Stimulated activated naive CD8-positive, alpha-beta T cell treated with anti-CD3 and anti-CD28 coated beads, Interleukin-15, Interleukin-2, amounts not matched to agents 100 U/mL and 50 U/mL, for 24 hours (primary cell): ENCODE data around the gene NDUFB1.
A peak's percentile ranks its signal among the peaks of the same experiment; 100 is the strongest.

Experiments
- ATAC-seq: fragments of 150-1000 bp; cut with Tn5 transposase; one replicate; pipeline ENCODE4 v1.10.0; 2021
- DNase-seq: peaks from one replicate; pipeline ENCODE4 v3.0.0; 2021

The NDUFB1 gene

DNA sequence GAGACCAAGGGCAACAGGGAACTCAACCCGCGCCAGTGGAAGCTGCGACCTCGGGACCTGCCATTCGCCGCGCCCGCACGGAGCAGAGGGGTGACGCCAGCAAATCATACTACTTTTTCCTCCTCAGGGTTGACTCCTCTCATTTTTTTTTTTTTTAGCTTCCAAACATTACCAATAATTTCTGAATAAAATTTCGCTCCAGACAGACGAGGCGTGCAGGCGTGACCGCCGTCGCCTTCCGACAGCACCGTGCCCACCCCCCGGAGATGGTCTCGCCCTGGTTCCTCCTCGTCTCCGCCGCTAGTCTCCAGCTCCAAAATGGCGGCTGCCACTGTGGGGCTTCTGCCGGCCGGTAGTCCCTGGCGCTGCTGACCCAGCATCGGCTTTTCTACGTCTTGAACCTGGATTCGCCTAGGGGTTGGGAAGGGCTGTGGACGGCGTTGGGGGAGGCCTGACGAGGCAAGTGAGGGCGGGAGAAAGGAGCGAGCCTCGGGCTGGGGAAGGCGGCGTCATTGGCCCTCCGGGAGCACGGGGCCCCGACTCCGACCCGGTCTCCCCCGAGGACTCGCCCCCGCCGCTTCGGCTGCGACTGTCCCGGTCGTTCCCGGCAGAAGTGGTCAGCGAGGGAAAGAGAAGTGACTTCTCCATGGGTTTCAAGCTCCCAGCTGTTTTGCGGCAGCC, at the start of gene NDUFB1, which contains the start of gene CPSF2:
NDUFB1 (minus strand) TSS at position 37 of the 681 bp plus-strand sequence. CDS start 4,069 bp downstream, outside the sequence.
CPSF2 (plus strand) TSS at position 300 of the 681 bp plus-strand sequence. CDS start 9,016 bp downstream, outside the sequence.
- ATAC-seq (peak; percentile 93), DNase-seq (peak; percentile 91)

GRCh38 chr14:92164958-92165357, 43.5 kb upstream of the NDUFB1 start:
- ATAC-seq (no peak), DNase-seq (no peak)

DNA sequence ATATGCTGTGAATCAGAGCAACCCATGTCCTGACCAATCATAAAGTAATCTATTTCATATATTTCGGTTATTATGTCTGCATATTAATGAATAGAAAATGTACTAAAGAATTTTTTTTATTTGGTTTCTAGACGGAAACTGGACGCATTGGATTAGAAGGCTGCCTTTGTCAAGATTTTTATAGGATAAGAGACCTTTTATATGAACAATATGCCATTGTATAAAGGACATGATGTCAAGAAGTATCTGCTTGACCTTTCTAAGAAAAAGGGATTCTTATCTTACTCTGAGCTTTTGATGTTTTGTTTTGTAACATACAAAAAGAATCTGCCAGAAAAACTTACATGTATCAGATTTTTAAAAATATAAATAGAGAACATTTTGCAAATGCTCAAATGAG, 40.0 kb upstream of the NDUFB1 start:
- DNase-seq (no peak), ATAC-seq (no peak)

DNA sequence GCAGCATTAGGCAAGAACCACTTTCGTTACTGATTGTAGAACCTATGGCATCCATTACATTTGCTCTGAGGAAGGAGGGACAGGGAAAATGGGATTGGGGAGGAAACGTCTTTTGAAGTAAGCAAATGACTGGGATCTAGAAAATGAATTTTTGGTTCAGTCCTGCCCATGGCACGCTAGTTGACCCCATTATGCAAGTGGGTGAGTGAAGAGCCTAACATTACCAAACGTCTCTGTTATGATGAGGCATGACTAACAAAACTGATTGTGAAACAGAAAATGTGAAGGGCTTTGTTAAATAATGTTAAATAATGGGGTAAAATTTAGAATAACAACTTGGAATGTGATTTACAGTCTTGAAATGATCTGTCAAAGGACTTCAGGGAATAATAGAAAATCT, 39.1 kb upstream of the NDUFB1 start:
- no peak for ATAC-seq
- DNase-seq, result no peak

DNA sequence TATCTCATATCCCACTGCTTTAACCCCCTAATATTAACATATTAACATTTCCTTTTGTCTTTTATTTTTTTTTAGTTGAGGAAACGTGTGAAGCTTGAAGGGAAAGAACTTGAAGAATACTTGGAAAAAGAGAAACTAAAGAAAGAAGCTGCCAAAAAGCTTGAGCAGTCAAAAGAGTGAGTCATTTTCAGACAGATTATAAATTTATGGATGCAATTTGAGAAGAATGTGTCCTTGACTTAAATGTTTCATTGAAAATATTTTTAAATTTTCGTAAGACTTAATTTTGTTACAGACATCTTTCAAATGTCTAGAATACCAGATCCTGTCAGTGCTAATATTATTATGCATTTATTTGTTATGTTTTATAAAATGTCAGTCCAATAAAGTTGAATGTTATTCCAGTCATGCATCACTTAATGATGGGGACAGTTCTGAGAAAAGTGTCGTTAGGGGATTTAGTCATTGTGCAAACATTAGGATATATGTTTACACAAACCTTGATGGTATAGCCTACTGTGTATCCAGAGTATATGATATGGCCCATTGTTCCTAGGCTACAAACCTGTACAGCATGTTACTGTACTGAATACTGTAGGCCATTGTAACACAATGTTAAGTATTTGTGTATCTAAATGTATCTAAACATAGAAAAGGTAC, 32.9 kb upstream of the NDUFB1 start:
- no peak for ATAC-seq
- DNase-seq, result no peak

DNA sequence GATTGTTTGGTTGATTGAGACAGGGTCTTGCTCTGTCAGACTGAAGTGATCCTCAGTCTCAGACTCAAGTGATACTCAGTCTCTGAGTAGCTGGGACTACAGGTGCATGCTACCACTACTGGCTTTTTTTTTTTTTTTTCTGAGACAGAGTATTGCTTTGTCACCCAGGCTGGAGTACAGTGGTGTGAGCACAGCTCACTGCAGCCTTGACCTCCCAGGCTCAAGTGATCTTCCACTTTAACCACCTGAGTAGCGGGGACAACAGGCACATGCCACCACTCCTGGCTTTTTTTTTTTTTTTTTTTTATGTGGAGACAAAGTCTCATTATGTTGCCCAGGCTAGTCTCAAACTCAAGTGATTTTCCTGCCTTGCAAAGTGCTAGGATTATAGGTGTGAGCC, 32.1 kb upstream of the NDUFB1 start:
- no peak for ATAC-seq
- DNase-seq, result no peak

- ATAC-seq (no peak), DNase-seq (no peak)
Observed at GRCh38 chr14:92144708-92145107, 23.2 kb upstream of the NDUFB1 start.

- DNase-seq, result no peak
- no peak for ATAC-seq
Observed at GRCh38 chr14:92143962-92144361, 22.5 kb upstream of the NDUFB1 start.

DNA sequence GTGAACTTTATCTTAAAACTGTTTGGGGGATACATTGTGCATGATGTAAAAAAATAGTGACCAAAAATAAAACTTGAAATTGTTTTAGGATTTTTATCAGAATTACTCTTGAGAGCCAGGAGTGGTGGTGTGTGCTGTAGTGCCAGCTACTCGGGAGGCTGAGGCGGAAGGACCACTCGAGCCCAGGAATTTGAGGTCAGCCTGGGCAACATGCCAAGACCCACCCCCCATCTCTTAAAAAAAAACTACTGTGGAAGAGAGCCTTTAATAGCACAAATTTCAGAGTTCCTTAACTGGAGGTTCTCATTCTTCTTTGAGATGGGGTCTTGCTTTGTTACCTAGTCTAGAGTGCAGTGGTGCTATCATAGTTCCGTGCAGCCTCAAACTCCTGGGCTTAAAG, 21.8 kb upstream of the NDUFB1 start:
- DNase-seq, result no peak
- no peak for ATAC-seq

DNA sequence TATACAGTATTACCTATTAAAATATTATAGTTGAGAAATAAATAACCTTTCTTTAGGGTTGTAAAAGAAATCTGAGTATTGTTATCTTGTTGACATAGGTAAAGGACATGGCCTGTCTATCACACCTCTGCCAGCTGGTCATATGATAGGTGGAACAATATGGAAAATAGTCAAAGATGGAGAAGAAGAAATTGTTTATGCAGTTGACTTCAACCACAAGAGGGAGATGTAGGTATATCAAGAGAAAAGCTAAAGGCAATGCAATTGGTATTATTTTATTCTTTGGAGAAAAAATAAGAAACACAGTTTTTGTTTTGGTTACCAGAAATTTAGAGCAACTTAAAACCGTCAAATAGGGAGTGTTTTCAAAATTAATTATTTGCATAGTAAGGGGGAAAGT, 13.8 kb upstream of the NDUFB1 start:
- DNase-seq (no peak), ATAC-seq (no peak)

DNA sequence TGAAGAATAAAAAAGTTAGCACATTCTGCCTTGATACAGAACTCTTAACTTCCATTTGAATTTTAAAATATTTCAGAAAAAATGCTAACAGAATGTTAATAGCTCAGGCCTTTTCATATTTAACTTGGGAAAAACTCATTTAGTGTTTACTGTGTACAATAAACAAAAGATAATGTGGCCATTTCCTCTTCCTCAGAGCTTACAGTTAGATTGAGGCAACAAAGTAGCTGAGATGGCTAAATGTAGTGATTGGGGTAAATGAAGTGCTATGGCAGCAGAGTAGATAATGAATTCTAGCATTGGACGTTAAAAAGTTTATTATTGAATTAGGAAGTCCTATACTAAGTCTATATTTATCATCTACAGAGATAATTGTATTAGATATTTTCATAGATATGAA, 12.9 kb upstream of the NDUFB1 start:
- ATAC-seq (no peak), DNase-seq (no peak)

DNA sequence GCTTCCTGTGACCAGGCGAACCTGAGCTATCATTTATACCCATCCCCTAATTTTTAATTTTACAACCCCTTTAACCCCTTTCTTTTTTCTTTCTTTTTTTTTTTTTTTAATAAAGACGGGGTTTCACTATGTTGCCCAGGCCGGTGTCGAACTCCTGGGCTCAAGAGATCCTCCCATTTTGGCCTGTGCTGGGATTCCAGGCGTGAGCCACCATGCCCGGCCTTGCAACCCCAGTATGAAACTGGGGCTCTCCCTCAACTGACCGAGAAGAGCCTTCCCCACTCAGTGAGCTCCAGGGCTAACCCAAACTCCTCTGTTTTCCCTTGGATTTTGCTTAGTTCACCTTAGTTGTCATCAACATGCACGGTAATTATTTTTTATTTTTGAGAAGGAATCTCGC, 1.3 kb upstream of the NDUFB1 start:
- no peak for ATAC-seq
- no peak for DNase-seq

DNA sequence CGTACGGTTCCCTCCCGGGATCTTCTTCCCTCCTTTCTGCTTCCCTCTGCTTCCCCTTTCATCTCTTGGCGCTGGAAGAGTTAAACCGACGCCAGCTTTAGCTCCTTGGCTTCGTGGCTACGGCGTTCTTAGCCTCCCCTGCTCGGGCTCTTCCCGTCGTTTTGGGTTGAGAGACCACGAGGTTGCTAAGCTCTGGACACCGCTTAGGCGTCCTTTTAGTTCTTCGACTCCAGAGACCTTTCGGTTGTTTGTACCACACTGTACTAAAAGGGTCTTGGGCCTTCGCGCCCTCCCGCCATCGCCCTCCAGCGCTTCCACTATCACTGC, 808 bp upstream of the NDUFB1 start:
- DNase-seq (peak; percentile 18), ATAC-seq (no peak)

DNA sequence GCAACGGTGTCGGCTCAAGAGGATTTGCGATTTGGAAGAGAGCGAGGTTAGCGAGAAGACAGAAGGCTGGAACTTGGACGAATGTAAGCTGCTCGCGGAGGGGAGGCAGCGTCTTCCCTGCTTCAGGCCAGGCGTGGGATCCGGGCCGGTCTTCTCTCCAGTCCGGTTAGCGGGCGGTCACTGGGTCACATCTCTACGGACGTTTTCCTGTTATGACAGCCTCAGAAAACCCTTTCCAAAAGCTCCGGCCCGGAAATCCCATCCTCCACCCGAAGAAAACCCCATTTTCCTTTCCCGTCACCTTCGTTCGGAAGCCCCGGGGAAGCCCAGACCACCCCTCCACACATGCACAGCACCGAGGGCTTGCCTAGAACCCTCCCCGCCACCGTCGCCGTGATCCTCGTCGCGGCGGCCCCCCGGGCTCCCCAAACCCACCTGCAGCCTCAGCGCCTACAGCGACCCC, 268 bp downstream of the NDUFB1 start:
- DNase-seq, result peak; percentile 43
- ATAC-seq, result peak; percentile 17

DNA sequence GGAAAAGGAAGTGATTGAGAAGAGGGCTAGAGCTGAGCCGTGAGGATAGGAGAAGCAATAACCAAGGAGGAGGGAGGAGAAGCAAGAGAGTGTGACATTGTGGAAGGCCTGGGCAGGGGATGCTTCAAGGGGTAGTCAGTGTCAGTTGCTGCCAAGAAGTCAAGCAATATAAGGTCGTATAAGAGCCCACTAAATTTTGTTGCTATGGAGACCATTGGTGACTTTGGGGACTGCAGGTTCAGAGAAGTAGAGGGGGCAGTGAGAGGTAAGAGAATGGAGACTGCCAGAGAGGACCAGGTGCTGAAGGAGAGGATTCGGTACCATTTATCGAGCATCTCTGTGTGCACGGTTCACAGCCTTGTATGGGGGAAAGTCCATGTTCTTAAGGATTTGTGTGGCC, 12.0 kb downstream of the NDUFB1 start:
- DNase-seq, result no peak
- ATAC-seq, result no peak

- peak; percentile 43 for DNase-seq
- no peak for ATAC-seq
Observed at GRCh38 chr14:92108345-92109254, 12.9 kb downstream of the NDUFB1 start.

DNA sequence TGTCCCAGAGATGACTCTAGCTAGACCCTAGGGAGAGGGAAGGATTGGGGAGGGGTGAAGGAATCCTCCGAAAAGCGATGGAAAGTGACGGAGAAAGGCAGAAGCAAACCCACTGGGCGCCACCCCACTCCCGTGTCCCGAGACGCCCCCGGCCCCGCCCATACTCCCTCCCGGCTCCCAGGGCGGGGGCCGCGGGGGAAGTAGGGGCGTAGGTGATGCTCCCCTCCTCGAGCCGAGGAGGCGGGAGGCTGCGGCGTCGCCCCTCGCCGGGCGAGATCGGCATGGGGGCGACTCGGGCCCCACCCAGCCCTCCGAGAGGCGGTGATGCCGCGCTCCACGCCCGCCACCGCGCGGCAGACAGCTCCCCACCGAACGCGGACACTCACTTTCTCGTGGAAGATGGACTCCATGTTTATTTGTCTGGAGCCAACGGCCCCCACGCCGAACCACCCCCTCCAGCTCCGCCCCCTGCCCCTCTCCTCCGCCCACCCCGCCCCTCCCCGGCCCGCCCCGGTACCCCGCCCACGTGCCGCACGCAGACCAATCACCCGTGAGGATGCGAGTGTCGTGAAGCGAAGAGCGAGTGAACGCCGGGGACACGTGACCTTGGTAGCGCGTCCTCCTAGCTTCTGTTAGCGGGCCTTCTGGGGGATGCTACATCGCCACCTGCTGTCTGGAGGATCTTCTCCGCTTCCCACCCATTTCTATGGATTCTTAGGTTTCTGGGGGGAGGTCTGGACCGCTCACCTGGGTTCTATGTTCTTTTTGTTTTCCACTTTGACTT, 15.2 kb downstream of the NDUFB1 start, which contains the start of gene ATXN3:
ATXN3 (minus strand) TSS at position 440 of the 784 bp plus-strand sequence; CDS start at position 410, 30 bp downstream.
- peak; percentile 96 for ATAC-seq
- peak; percentile 96 for DNase-seq

DNA sequence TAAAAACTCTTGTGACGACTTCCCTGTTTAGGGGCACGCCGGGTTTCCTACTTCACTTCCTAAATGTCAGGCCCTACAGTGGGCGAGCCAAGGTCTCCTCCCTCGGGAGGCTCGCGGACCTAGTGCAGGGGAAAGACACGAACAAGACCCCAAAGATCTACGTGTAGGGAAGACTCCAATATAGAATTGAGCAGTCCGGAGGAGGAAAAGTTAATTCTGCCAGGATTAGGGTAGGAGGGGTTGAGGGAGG, 15.7 kb downstream of the NDUFB1 start:
- ATAC-seq (peak; percentile 3), DNase-seq (peak; percentile 38)

GRCh38 chr14:92105073-92105892, 16.2 kb downstream of the NDUFB1 start:
- ATAC-seq, result no peak
- no peak for DNase-seq

DNA sequence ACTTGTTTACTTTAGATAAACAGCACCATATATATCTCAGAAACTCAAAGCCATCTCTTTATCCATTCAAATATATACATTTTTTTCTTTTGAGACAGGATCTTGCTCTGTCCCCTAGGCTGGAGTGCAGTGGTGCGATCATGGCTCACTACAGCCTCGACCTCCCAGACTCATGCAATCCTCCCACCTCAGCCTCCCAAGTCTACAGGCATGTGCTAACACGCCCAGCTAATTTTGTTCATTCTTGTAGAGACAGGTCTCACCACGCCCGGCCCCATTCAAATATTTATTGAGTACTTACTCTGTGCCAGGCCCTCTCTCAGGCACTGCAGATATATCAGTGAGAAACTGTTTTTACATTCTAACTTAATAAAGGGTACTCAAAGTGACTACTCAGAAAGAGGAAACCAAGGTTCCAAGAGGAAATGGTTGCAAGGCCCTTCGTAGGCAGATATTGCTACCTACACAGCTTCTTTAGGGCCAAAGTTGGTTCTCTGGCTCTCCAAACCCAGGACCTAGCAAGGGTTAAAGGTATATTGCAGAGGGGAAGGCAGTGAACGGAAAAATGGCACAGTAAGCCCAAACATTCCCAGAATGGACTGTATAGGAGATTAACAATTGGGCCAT, 18.0 kb downstream of the NDUFB1 start:
- DNase-seq, result no peak
- ATAC-seq, result no peak

- ATAC-seq, result no peak
Observed at GRCh38 chr14:92099802-92100201, 21.7 kb downstream of the NDUFB1 start.

More at GRCh38 chr14:92099802-92100201, 21.7 kb downstream of the NDUFB1 start:
- DNase-seq, result no peak
